ENCODE results near the gene KRIT1.

The KRIT1 gene

GRCh38 chr7:92150450-92151017, 95.2 kb downstream of the KRIT1 start:
- no peak for DNase-seq

- DNase-seq: no peak
Observed at GRCh38 chr7:92149736-92150239, 95.9 kb downstream of the KRIT1 start.

Data from GF-D8 (cell line).